Activated T-cell treated with anti-CD3 and anti-CD28 coated beads, Interleukin-2, amount 50 U/mL, for 48 hours (primary cell): ENCODE results near the gene HHAT.

Experiments
- DNase-seq, 2 experiments: peaks; one replicate each; pipeline ENCODE4 v3.0.0-alpha.2; 2020

HHAT gene

DNA sequence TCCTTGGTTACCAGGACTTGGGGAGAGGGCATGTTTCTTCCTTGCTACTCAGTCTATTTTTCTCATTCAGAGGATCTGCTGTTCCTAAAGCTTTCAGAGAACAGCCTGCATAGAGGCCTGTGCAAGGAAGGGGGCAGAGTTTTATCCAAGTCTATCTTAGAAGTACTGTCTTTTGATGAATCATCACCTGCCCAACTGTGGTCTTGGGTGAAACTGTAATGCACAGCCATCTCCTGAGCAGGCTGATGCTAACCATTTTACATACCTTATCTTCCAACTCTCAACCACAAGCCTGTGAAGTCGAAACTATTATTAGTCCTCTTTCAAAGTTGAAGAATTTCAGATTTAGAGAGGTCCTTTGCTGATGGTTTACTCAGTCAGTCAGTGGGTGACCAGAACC lies 368.0 kb downstream of the HHAT start:
- no peak for DNase-seq

DNA sequence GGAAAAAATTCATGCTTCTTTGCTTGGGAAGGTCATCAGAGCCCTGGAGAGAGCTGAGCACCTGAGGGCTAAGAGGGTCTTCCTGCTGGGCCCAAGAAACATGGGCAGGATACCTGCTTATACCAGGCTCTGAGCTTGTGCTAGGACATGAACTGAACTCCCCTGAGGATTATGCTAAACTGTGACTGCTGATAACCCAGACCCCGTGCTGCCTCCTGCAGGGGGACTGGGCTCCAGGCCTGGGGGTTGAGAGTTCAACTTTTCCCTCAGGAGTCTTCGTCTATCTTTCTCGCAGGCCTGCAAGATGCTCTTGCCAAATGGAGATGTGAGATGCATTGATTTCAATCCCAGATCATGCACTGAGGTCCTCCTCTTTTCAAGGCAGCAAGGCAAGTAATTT lies 368.5 kb downstream of the HHAT start:
- no peak for DNase-seq

DNA sequence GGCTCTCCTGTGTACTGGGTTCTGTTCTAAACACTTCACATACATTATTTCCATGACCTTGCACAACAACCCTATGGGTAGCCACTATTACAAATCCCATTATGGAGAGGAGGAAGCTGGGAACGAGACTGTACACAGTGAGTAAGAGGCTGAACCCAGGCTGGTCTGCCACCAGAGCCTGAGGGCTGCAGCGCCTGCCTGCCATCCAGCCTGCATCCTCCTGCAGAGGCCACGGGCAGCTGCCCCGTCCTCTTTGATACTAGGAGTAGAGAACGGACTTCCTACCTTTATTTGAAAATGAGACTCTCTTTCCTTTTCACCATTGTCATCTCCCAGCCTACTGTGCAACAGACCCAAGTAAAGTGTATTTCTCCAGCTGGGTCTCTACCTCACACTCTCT lies 370.0 kb downstream of the HHAT start:
- DNase-seq: no peak

DNA sequence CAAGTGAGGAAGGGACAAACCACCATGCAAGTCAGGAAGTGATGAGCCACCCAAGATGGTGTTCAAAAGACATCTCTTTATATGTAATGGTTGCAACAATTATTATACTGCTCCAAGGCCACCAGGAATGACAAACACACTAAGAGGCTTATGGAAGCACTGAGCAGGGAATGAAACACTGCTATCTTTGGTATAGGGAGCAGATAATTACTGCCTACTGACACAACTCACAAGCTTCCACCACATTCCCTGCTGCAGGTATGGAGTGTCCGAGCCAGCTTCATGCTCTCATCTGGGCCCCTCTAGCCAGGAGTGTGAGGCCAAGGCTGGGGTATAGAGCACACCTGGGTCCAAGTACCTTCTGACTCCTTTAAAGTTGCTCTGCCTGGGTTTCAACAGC lies 371.4 kb downstream of the HHAT start:
- no peak for DNase-seq

DNA sequence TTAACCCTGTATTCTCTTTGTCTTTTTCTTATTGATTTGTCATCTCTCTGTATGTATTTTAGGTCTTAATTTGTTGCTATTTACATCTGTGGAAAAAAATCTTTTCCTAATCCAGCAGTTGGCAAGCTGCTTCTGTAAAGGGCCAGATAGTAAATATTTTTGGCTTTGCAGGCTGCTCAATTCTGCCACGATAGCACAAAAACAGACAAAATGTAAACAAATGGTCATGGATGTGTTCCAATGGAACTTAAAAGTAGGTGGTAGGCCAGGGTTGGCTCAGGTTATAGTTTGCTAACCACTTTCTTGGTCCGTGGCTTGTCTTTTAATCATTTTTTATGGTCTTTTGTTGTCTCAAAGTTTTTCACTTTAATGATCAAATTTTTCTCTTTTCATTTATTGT lies 371.8 kb downstream of the HHAT start:
- no peak for DNase-seq

DNA sequence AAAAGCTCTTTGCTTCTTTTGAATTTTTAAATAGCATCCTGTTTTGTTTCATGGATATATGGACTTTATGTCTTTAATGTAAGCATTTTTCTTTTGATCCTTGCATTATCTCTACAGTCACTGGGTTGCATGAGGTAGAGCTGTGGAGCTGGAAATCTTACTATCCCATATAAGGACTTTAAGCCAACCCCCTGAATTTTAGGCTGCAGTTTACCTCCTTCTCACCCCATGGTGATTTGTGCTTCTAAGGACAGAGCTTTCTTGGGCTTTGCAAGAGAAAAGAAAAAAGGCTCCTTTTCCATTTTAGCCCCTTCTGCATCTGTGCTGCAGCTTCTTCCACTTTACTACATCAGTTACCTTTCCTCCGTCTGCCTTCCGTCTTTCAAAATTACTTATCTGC lies 373.8 kb downstream of the HHAT start:
- no peak for DNase-seq

DNA sequence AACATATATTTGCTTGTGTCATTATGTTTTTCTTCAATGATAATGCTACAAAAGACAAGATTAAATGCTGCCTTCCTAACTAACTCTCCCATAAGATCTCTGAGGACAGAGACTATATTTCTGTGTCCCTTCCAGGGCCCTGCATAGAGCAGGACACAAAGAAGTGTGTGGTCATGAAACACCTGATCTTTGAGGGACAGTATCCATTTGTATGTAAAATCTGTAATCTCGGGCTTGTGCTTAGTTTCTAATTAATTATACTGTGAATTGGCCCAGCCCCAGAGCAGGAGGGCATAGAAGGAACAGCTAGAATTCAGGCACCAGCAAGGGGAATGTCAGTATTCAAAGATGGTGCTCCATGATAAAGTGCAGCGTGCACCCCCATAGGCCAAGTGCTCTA lies 374.9 kb downstream of the HHAT start:
- no peak for DNase-seq

DNA sequence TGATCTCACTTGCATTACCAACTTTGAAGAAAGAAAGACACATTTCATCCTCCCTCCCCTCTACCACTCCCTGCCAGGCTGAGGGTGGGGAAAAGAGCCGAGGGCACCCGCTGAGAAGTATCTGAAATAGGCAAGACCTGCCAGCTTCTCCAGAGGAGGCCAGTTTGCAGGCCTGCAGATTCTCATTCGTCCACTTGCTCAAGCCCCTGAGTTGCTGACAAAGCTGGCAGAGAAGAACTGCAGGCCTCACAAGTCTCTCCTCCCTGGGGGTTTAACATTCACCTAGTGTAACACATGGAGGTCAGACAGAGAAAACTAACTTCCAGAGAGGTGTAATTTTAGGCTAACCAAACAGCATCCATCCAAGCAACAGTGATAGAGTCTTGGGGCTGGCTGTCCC lies 376.4 kb downstream of the HHAT start:
- no peak for DNase-seq

DNA sequence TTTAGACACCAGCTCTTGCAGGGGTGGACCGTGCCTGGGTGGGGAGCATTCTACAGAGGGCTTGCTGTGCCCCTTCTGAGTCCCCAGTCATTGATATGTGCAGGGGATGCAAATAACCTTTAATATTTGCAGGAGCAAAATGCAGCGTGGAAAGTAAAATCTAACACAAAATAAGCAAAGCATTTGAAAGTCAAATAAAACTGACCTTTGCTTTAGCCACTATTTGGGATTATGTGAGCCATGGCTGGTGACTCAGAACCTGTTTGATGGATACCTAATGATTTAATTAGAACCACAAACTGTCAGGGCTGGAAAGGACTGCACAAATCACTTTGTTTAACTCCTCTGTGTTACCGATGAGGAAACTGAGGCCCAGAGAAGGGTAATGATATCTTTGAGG lies 377.5 kb downstream of the HHAT start:
- no peak for DNase-seq

DNA sequence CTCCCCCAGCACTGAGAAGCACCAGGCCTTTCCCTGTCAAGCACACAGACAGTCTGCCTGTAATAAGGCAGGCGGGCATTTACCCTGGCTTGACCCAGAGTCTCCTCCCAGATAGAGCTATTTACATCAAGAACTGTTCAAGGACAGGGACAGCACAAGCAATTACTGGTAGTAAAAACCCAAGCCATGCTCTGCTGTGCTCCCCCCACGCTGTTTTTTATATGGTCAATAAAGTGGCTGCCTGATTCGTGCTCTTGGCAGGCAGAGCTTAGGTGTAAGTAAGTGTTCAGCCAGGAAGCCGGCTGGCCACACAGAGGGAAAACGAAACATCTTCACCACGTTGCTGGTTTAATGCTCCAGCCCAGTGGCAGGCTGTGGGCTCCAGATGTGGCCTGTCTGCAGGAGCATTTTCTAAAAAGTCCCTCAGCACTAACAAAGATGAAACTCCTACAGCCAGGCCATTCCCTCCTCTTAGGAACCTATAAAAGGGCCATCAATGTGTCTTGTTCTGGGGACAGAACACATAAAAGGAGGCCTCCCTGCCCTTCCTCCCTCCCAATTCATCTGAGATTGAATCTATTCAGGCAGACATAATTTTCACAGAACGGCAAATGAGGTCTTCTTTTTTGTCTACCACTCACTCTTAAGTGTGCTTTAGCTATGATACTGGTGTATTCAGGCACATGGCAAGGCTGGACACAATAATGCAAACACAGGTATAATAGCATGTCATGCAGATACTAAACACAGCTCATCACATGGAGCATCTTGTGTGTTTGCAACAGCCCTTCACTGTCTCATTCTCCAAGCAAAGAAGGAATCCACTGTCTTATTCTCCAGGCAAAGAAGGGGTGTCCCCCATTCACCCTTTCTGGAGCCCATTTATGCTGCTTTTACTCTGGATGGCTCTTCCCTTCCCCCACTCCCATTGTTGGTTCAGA lies 378.9 kb downstream of the HHAT start:
- DNase-seq: no peak

DNA sequence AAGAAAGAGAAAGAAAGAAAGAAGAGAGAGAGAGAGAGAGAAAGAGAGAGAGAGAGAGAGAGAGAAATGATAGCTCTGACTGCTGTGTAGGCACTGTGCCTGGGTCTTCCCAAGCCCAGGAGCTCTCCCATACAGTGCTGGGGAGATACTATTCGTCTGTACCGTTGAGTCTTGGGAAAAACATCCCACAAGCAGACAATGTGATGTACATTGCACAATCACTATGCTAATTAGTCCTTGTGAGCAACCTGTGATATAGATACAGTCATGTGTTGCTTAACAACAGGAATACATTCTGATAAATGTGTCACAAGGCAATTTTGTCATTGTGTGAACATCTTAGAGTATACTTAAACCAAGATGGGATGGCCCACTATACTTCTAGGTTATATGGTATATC lies 381.0 kb downstream of the HHAT start:
- DNase-seq: no peak

DNA sequence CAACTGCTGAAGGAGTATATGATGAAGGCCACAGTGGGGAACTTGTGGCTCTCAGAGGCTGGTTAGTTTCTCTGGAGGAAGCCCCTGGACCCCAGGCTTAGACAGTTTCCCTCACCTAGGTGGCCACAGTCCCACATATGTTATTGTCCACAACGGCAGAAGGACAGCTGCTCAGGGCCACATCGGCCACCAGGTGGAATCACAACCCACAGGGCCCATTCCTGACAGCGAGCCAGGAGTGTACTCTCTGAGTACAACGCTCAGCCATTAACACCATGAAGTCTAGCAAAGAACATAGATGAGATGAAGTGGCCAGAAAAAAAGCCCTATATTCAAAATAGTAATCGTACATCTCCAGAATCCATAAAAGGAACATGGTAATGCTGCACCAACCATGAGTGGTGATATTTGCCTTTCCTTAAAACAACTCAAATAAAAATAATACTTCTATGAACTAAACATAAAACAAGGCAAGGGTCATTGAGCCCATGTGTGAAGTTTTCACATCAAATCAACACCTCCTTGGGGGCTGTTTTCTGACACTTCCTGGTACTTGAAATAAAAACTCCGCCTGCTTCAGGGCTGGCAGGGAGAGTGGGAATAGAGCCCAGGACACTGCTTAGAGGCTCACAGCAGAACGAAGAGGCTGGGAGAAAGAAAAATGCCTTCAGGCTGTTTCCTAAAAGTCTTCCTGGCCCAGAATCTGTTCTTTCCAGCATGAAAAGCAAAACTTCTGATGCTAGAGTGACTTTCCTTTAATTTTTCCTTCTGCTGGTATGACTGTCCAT lies 383.3 kb downstream of the HHAT start:
- no peak for DNase-seq

DNA sequence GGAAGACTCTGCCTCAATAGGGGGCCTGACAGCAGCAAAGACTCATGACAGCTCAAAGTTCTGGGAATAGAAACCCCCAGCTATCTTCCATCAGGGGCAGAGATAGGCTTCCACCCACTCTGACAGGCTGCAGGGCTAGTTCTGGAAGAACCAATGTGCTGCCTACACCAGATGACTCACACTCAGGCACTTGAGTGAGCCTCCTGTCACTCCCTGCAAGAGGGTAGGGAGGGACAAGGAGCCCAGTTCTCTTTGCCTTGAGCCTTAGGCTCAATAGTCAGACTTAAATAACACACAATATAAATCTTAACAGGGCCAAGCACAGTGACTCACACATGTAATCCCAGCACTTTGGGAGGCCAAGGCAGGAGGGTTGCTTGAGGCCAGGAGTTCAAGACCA lies 386.4 kb downstream of the HHAT start:
- DNase-seq: no peak

DNA sequence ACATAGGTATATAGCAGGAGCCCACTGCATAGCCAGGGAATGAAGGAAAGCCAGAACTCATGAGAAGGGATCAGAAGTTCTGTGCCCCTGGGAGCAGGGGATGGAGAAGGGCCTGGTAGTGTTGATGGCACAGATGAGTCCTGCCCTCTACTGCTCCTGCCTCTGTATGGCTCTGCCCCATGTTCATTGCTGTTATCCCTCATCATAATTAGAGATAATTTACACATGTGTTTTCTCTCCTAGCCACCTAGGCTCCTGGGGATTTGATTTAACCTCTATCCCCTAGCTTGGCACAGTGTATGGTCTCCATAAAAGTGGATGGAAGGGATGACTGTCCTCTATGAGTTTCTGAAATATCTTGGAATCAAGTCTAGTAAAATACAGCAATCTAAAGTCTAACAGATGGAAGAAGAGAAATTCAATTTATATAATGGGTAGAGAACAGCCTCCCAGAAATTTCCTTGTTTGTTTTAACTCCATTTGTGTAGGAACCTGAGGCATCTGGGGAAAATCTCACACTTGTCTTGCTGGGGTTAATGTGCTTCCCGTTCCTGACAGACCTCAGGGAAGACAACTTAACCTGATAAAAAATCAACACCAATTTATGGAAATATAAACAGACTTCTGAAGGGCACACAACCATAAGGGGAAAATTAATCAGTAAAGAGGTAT lies 393.8 kb downstream of the HHAT start:
- no peak for DNase-seq

DNA sequence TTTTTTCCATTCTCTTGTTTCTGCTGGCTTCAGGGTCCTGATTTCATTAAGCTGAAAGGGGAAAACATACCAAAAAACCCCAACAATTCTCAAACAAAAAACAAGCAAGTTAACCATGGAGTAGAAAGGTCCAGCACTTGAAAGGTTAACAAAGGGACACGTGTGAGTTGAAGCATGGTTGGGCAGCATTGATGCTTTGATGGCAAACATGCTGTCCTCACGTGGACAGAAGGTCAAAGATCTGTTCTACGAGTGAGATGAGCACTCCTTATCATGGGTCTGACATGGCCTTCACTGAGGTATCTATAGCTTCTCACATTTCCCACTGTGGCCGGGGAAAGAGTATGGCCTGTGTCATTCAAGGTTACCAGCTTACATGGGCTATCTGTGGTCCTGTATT lies 394.9 kb downstream of the HHAT start:
- no peak for DNase-seq

DNA sequence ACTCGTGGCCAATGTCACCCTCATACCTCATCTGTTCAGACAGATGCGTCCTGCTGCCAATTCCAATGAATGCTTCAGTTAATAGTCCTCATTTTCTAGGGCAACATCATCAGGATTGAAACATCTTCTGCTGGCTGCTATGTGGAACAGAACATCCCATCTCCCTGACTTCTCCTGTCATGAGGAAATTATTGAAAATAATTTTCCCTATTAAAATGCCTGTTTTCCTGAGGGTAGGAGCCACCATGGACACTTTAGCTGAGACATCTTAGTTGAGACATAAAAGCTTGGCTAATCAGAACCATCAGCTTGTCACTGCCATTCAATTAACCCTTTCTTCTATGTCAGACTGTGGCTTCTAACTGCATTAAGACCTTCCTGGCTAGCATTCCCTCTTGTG lies 396.1 kb downstream of the HHAT start:
- no peak for DNase-seq
